Sigmoid colon (tissue), 7 donors: ENCODE measurements around the gene ASPSCR1. TPM values are rescaled to one million over a fixed set of nuclear protein-coding genes. Genes with fewer than 3 reads are reported as not detected.

Experiments used
- DNase-seq: peaks from one replicate; pipeline ENCODE4 v3.0.0-alpha.2; 2019
- H3K27ac ChIP-seq, 4 donors: fragments of 200-600 bp; sonication (generic); one replicate each; pipeline ENCODE4 v1.5.1; 2016 to 2019; ENCODE audit warnings: mild to moderate bottlenecking in 1 of 4
- H3K27me3 ChIP-seq, 3 donors: fragments of 200-600 bp; sonication (generic); one replicate each; pipeline ENCODE4 v1.5.1; 2019; ENCODE audit warnings: mild to moderate bottlenecking in 1 of 3
- H3K36me3 ChIP-seq, 4 donors: fragments of 200-600 bp; sonication (generic); one replicate each; pipeline ENCODE4 v1.5.1; 2016 to 2019
- H3K4me1 ChIP-seq, 4 donors: fragments of 200-600 bp; sonication (generic); one replicate each; pipeline ENCODE4 v1.5.1; 2017 to 2019
- H3K4me3 ChIP-seq, 4 donors: fragments of 200-600 bp; sonication (generic); one replicate each; pipeline ENCODE4 v1.5.1; 2017 to 2019; ENCODE audit warnings: mild to moderate bottlenecking in 2 of 4, moderate library complexity in 1 of 4
- H3K9me3 ChIP-seq, 4 donors: fragments of 200-600 bp in 3 of 4; sonication (generic) in 3 of 4; one replicate each; pipeline versions ENCODE4 v1.5.1 to v1.6.1; 2013 to 2019
- EP300 ChIP-seq, 4 donors: sonication (generic); formaldehyde crosslinking; IDR thresholded peaks; one replicate each; pipeline ENCODE4 v1.6.1; 2017; ENCODE audit warnings: antibody characterized with exemption in 4 of 4
- POLR2A ChIP-seq, 2 donors: fragments of 450-650 bp; IDR thresholded peaks; one replicate each; pipeline ENCODE4 v1.6.1; 2016; ENCODE audit warnings: antibody characterized with exemption in 2 of 2, mild to moderate bottlenecking in 2 of 2, moderate library complexity in 2 of 2
- POLR2AphosphoS5 ChIP-seq, 4 donors: sonication (generic); formaldehyde crosslinking; IDR thresholded peaks; one replicate each; pipeline ENCODE4 v1.6.1; 2017; ENCODE audit warnings: antibody characterized with exemption in 4 of 4
- WGBS, 2 donors: extraction: QIAGEN DNeasy Blood & Tissue Kit; methylation state at CpG; one replicate each; pipeline ENCODE4 v1.1.7; 2013; 5-methylcytosine and 5-hydroxymethylcytosine counted together
- intact Hi-C: fragments of 100-400 bp; cut with DNase I; formaldehyde crosslinking; loops from one replicate; pipeline ENCODE4 v1.15.1; 2023
- polyA plus RNA-seq, 3 donors: library from polyadenylated mRNA; stranded (reverse); fragments of 200-250 nt; gene quantifications; one replicate each; pipeline ENCODE4 v1.2.3, GENCODE V29; 2013
- total RNA-seq, 4 donors: library from RNA; depleted of rRNA; stranded (reverse); fragments of >200 nt; gene quantifications; one replicate each; pipeline ENCODE4 v1.1.0, GENCODE V29; 2016
- TF ChIP-seq, protein P1 (sequence below), 4 experiments: fragments of 450-650 bp in 3 of 4; fragments of 200-600 bp in 1 of 4; IDR thresholded peaks; one replicate each; pipeline ENCODE4 v1.5.1; 2016 to 2019; ENCODE audit warnings: antibody characterized with exemption in 4 of 4, mild to moderate bottlenecking in 3 of 4, moderate library complexity in 2 of 4
- donor health status: healthy with polysubstance abuse.
- donor health status: Bipolar disorder and iron deficiency.
- donor health status: healthy.

ASPSCR1 gene
- total and polyA plus RNA-seq, 7 donors = 9.3 to 35.9 (median 23.4) TPM

GRCh38 chr17:82031303-82031884, 54.0 kb downstream of the ASPSCR1 start, which contains the start of gene RAC3:
Gene RAC3, plus strand, starts transcription at chr17:82031678. Its CDS starts 84 bp downstream, at chr17:82031762.
- DNase-seq = no peak
- 1% methylated on average over 96 of the region's 96 CpGs for WGBS, 2 donors
- TF ChIP-seq, protein P1, sequence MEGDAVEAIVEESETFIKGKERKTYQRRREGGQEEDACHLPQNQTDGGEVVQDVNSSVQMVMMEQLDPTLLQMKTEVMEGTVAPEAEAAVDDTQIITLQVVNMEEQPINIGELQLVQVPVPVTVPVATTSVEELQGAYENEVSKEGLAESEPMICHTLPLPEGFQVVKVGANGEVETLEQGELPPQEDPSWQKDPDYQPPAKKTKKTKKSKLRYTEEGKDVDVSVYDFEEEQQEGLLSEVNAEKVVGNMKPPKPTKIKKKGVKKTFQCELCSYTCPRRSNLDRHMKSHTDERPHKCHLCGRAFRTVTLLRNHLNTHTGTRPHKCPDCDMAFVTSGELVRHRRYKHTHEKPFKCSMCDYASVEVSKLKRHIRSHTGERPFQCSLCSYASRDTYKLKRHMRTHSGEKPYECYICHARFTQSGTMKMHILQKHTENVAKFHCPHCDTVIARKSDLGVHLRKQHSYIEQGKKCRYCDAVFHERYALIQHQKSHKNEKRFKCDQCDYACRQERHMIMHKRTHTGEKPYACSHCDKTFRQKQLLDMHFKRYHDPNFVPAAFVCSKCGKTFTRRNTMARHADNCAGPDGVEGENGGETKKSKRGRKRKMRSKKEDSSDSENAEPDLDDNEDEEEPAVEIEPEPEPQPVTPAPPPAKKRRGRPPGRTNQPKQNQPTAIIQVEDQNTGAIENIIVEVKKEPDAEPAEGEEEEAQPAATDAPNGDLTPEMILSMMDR (IDR thresholded peaks at IDR 0.05) = no peak
- TF ChIP-seq EP300 (IDR thresholded peaks at IDR 0.05) = no peak
- no peak for TF ChIP-seq POLR2A (IDR thresholded peaks at IDR 0.05)
- no peak for TF ChIP-seq POLR2AphosphoS5 (IDR thresholded peaks at IDR 0.05)
- no peaks in the 10 kb centered on the region for H3K36me3 ChIP-seq
- peak within 1 kb of the TSS; percentile 23 to 58 (median 42) for H3K4me3 ChIP-seq
- intact Hi-C loops = no loop called here
- peaks cover 0 to 32% (median 29%) of the 10 kb centered on the region in 4 donors for H3K4me1 ChIP-seq
- H3K27me3 ChIP-seq = peaks cover 6 to 21% (median 18%) of the 10 kb centered on the region in 3 donors
- H3K9me3 ChIP-seq = no peaks in the 10 kb centered on the region
- peak within 1 kb of the TSS; percentile 18 to 61 (median 59) for H3K27ac ChIP-seq

- peaks cover 6 to 21% (median 18%) of the 10 kb centered on the region in 3 donors for H3K27me3 ChIP-seq
- no peak for TF ChIP-seq EP300 (IDR thresholded peaks at IDR 0.05)
- intact Hi-C loops = no loop called here
- H3K27ac ChIP-seq = no peak overlapping the region
- no peak for DNase-seq
- peaks cover 0 to 38% (median 36%) of the 10 kb centered on the region in 4 donors for H3K4me1 ChIP-seq
- peak overlapping the region in 3 of 4 donors; percentile 35 to 58 (median 36) for H3K4me3 ChIP-seq
- WGBS, 2 donors = 10 to 12% methylated on average over 59 of the region's 59 CpGs
- no peaks in the 10 kb centered on the region for H3K9me3 ChIP-seq
- H3K36me3 ChIP-seq = no peaks in the 10 kb centered on the region
Measured at GRCh38 chr17:82031885-82032627, 54.6 kb downstream of the ASPSCR1 start.

DNA sequence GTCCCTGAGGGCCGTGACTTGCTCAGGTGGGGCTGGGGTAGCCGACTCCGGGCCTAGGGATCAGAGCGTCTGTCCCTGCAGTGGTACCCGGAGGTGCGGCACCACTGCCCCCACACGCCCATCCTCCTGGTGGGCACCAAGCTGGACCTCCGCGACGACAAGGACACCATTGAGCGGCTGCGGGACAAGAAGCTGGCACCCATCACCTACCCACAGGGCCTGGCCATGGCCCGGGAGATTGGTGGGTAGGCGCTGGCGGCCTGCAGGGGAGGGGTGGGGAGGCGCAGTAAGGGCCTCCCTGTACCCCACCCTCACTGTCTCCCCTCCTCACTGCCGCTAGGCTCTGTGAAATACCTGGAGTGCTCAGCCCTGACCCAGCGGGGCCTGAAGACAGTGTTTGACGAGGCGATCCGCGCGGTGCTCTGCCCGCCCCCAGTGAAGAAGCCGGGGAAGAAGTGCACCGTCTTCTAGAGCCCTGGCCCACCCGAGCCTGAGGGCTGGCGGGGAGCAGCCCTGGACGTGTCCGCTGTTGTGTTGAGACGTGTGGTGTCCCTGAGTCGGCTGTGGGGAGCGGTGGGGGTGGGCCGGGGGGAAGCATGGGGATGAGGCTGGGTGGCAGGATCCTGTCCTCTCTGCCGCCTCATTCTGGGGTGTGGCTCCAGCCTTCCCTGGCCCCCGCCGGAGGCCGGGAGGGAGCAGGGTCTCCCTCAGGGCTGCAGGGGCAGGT, 56.1 kb downstream of the ASPSCR1 start:
- DNase-seq = no peak
- Histone ChIP-seq H3K27me3 (peaks cover 6 to 21% (median 18%) of the 10 kb centered on the region in 3 donors), H3K36me3 (no peaks in the 10 kb centered on the region), H3K4me3 (no peak overlapping the region), H3K9me3 (no peaks in the 10 kb centered on the region), H3K27ac (no peak overlapping the region), H3K4me1 (peaks cover 3 to 44% (median 39%) of the 10 kb centered on the region in 4 donors)
- 93 to 95% methylated on average over 38 of the region's 38 CpGs for WGBS, 2 donors
- TF ChIP-seq, protein P1 (IDR thresholded peaks at IDR 0.05) = no peak
- TF ChIP-seq POLR2A (IDR thresholded peaks at IDR 0.05) = no peak
- TF ChIP-seq EP300 (IDR thresholded peaks at IDR 0.05) = no peak
- no peak for TF ChIP-seq POLR2AphosphoS5 (IDR thresholded peaks at IDR 0.05)
- intact Hi-C loops = no loop called here

GRCh38 chr17:82034371-82035011, 57.1 kb downstream of the ASPSCR1 start:
- Histone ChIP-seq H3K36me3 (no peaks in the 10 kb centered on the region), H3K27ac (no peak overlapping the region), H3K9me3 (no peaks in the 10 kb centered on the region), H3K4me3 (no peak overlapping the region), H3K4me1 (peaks cover 3 to 44% (median 39%) of the 10 kb centered on the region in 4 donors), H3K27me3 (peaks cover 6 to 21% (median 18%) of the 10 kb centered on the region in 3 donors)
- DNase-seq = no peak
- intact Hi-C loops = no loop called here
- no peak for TF ChIP-seq POLR2A (IDR thresholded peaks at IDR 0.05)
- TF ChIP-seq EP300 (IDR thresholded peaks at IDR 0.05) = no peak
- TF ChIP-seq, protein P1 (IDR thresholded peaks at IDR 0.05) = no peak
- no peak for TF ChIP-seq POLR2AphosphoS5 (IDR thresholded peaks at IDR 0.05)
- 89 to 92% methylated on average over 23 of the region's 23 CpGs for WGBS, 2 donors
